Mucosa of gallbladder (tissue), 1 donor: Measurements from ENCODE around the gene IQCC. TPM values are rescaled to one million over a fixed set of nuclear protein-coding genes. Genes with fewer than 3 reads are reported as not detected.

ENCODE experiments used
- DNase-seq: peaks from one replicate; pipeline ENCODE4 v3.0.0-alpha.2; 2020; ENCODE audit warnings: low spot score
- total RNA-seq: library from RNA; stranded (reverse); gene quantifications from one replicate; pipeline ENCODE4 v1.2.1, GENCODE V29; 2021
- donor health status: DM: no; HTN: no; CAD: no.

The IQCC gene
- total RNA-seq, 1 donor from 2014 or later: 3.5 TPM

- DNase-seq: no peak
Measured at GRCh38 chr1:32256473-32257226, 51.2 kb downstream of the IQCC start.

DNA sequence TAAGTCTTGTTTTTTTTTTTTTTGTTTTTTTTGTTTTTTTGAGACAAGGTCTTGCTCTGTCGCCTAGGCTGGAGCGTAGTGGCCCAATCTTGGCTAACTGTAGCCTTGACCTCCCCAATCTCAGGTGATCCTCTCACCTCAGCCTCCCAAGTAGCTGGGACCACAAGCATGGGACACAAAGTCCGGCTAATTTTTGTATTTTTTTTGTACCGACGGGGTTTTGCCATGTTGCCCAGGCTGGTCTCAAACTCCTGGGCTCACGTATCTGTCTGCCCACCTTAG lies 51.7 kb downstream of the IQCC start:
- no peak for DNase-seq

Other genes with a start within 250 kb of the IQCC start
- gene KHDRBS1, start 191.8 kb upstream of the IQCC start, total RNA-seq: 99.4 TPM
- 18.4 TPM for gene TMEM39B, start 132.7 kb upstream of the IQCC start, total RNA-seq
- gene KPNA6, start 97.6 kb upstream of the IQCC start, total RNA-seq: 65.2 TPM
- 62.1 TPM for gene TXLNA, start 26.0 kb upstream of the IQCC start, total RNA-seq
- 12.1 TPM for gene CCDC28B, start 5.1 kb upstream of the IQCC start, total RNA-seq
- gene DCDC2B, start 3.4 kb downstream of the IQCC start, total RNA-seq: not detected
- gene TMEM234, start 16.7 kb downstream of the IQCC start, total RNA-seq: 35.1 TPM
- 132 TPM for gene EIF3I, start 16.7 kb downstream of the IQCC start, total RNA-seq
- gene FAM167B, start 41.6 kb downstream of the IQCC start, total RNA-seq: 7.6 TPM
- 11.5 TPM for gene LCK, start 45.6 kb downstream of the IQCC start, total RNA-seq
- 166 TPM for gene HDAC1, start 86.4 kb downstream of the IQCC start, total RNA-seq
- 303 TPM for gene MARCKSL1, start 130.6 kb downstream of the IQCC start, total RNA-seq
- 11.1 TPM for gene FAM229A, start 156.8 kb downstream of the IQCC start, total RNA-seq
- gene TSSK3, start 156.9 kb downstream of the IQCC start, total RNA-seq: 3.3 TPM
- gene BSDC1, start 188.8 kb downstream of the IQCC start, total RNA-seq: 101 TPM